ENCODE results near the gene PSMG3.

The PSMG3 gene

GRCh38 chr7:1548438-1548831 lies 21.4 kb downstream of the PSMG3 start:
- TF ChIP-seq, protein P1, sequence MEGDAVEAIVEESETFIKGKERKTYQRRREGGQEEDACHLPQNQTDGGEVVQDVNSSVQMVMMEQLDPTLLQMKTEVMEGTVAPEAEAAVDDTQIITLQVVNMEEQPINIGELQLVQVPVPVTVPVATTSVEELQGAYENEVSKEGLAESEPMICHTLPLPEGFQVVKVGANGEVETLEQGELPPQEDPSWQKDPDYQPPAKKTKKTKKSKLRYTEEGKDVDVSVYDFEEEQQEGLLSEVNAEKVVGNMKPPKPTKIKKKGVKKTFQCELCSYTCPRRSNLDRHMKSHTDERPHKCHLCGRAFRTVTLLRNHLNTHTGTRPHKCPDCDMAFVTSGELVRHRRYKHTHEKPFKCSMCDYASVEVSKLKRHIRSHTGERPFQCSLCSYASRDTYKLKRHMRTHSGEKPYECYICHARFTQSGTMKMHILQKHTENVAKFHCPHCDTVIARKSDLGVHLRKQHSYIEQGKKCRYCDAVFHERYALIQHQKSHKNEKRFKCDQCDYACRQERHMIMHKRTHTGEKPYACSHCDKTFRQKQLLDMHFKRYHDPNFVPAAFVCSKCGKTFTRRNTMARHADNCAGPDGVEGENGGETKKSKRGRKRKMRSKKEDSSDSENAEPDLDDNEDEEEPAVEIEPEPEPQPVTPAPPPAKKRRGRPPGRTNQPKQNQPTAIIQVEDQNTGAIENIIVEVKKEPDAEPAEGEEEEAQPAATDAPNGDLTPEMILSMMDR (conservative IDR thresholded peaks at IDR 0.05; ENCODE audit: low read length), result no peak; the same call in 1 of the 2 replicates
- no peak overlapping the region for H3K4me3 ChIP-seq (ENCODE audit: low read length)
- DNase-seq (ENCODE audit: low read depth), result no peak

DNA sequence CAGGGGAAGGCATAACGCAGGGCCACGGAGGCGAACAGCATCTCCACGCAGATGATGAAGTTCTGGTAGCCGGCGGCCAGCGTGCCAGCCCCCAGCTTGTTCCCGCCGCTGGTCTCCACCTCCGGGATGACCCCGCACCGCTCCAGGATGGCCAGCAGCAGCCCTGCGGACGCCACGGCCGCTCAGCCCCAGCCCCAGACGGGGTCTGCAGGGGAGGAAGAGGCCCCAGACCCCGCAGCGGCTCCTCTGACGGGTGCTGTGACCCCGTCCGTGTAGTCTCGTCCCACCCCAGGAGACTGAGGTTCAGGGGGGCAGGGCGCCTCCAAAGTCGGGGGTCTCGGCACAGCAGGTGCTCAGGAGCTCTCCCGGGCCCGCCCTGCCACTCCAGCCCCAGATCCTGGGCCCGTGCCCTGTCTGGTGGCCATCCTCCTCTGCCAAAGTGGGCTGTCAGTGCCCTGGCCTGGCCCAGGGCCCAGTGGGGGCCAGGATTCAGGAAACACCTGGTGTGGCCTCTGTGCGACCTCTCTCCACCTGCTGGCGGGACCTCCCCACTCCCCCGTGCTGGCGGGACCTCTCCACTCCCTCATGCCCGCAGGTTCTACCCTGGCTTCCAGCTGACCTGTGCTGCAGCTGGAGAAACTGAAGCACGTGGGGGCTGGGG lies 21.9 kb downstream of the PSMG3 start:
- no peak for DNase-seq (ENCODE audit: low read depth)
- TF ChIP-seq, protein P1 (conservative IDR thresholded peaks at IDR 0.05; ENCODE audit: low read length), result no peak
- H3K4me3 ChIP-seq (ENCODE audit: low read length), result no peak overlapping the region

DNA sequence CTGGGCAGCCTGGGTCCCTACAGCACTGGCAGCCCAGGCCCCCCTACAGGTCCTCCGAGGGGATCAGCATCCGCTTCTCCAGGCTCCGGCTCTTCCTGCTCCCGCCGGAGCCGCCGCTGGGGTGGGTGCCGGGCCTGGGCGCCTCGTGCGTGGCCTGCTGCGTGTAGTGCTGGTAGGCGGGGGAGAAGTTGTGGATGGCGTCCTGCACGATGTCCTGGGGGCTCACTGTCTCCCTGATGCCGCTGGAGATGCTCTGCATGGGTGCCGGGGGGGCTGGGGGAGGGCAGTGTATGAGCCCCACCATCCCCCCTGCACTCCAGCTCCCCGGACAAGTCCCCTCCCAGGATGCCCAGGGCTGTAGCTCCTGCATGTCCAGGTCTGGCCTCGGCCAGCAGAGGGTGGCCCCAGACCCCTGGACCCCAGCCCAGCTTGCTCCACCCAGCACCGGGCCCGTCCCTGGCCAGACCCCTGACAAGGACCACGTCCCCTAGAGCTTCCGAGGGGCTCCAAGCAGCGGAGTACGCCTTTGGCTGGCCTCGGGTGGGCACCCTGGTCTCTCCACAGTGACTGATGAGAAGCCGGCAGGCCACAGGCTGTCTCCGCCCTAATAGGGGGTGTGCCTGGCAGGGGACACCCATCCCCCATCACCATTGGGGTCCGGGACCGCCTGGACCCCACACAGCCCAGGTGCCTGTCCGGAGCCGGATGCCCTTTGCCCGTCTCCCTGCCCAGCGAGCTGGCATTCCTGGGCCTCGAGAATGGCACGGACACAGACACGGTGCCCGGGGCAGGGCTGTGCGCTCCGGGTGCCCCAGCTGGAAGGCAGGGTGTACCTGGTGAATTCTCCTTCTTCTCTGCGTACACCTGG lies 22.7 kb downstream of the PSMG3 start:
- DNase-seq (ENCODE audit: low read depth), result no peak
- H3K4me3 ChIP-seq (ENCODE audit: low read length), result no peak overlapping the region
- TF ChIP-seq, protein P1 (conservative IDR thresholded peaks at IDR 0.05; ENCODE audit: low read length), result no peak

DNA sequence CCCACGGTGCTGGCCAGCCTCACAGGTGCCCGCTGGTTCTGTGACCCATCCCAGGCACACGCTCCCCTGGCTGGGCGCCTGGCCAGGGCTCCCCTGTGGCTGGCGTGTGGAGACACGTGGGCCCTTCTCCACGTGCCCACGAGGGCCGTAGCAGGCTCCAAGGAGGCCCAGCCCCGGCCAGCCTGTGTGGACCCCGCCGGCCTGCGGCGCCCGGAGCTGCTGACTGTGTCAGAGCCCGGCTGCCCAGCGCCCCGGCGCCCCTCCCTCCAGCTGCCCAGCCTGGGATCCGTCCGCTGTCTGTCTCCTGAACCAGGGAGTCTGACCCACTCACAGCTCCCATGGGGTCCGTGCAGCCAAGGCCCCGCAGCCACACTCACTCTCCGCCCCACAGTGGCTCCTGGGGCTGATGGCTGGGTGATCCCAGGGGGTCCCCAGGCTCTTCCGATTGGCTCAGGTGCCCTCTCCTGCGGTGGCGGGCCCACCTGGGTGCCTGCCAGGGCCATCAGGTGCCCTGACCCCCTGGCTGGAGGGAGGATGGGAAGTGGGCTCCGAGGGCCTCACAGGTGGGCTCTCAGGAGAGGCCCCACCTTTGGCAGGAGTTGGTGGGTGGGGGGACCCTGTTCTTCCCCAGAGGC lies 23.4 kb downstream of the PSMG3 start:
- DNase-seq (ENCODE audit: low read depth), result no peak
- H3K4me3 ChIP-seq (ENCODE audit: low read length), result no peak overlapping the region
- TF ChIP-seq, protein P1 (conservative IDR thresholded peaks at IDR 0.05; ENCODE audit: low read length), result no peak

- TF ChIP-seq, protein P1 (conservative IDR thresholded peaks at IDR 0.05; ENCODE audit: low read length), result no peak
- DNase-seq (ENCODE audit: low read depth), result no peak
- H3K4me3 ChIP-seq (ENCODE audit: low read length), result no peak overlapping the region
Observed at GRCh38 chr7:1545417-1546246, 24.2 kb downstream of the PSMG3 start.

- TF ChIP-seq, protein P1 (conservative IDR thresholded peaks at IDR 0.05; ENCODE audit: low read length), result no peak
- no peak for DNase-seq (ENCODE audit: low read depth)
- no peak overlapping the region for H3K4me3 ChIP-seq (ENCODE audit: low read length)
Observed at GRCh38 chr7:1544896-1545416, 24.9 kb downstream of the PSMG3 start.

Measured in AG10803 (cell line).